Right cardiac atrium (tissue), 5 donors: ENCODE measurements around the gene USP7. TPM values are rescaled to one million over a fixed set of nuclear protein-coding genes. Genes with fewer than 3 reads are reported as not detected.
A peak's percentile ranks its signal among the peaks of the same experiment; 100 is the strongest.

Source experiments
- ATAC-seq, 2 donors: fragments of 200-7000 bp; cut with Tn5 transposase; one replicate each; pipeline versions ENCODE4 v1.8.0 to v1.9.1; 2020; ENCODE audit warnings: moderate library complexity in 2 of 2, mild to moderate bottlenecking in 1 of 2
- DNase-seq, 3 donors: peaks; one replicate each; pipeline ENCODE4 v3.0.0-alpha.2; 2020
- H3K27ac ChIP-seq: one replicate; pipeline ENCODE4 v1.5.1; 2013; ENCODE audit warnings: mild to moderate bottlenecking, low read length, control low read depth, moderate library complexity
- H3K27me3 ChIP-seq: one replicate; pipeline ENCODE4 v1.6.1; 2013; ENCODE audit not compliant: control insufficient read depth, insufficient read depth
- H3K4me1 ChIP-seq: one replicate; pipeline ENCODE4 v1.6.1; 2013; ENCODE audit warnings: low read length; ENCODE audit not compliant: control insufficient read depth, insufficient read depth
- H3K4me3 ChIP-seq: one replicate; pipeline ENCODE4 v1.5.1; 2013; ENCODE audit warnings: low read length, control low read depth
- H3K9me3 ChIP-seq: one replicate; pipeline ENCODE4 v1.6.1; 2013; ENCODE audit warnings: low read length; ENCODE audit not compliant: control insufficient read depth
- WGBS: extraction: QIAGEN DNeasy Blood & Tissue Kit; methylation state at CpG from one replicate; pipeline ENCODE4 v1.1.7; 2013; 5-methylcytosine and 5-hydroxymethylcytosine counted together
- intact Hi-C, 4 donors: fragments of 100-400 bp; cut with DNase I; formaldehyde crosslinking; loops; one replicate each; pipeline versions ENCODE4 v1.11.0 to v1.14.0; 2022 to 2023
- polyA plus RNA-seq: library from polyadenylated mRNA; stranded (reverse); fragments of 200-250 nt; gene quantifications from one replicate; pipeline ENCODE4 v1.2.3, GENCODE V29; 2013
- total RNA-seq, 4 donors: library from RNA; stranded (reverse); fragmentation: NEBNext Ultra II Directional; extraction: Animal tissue kit (Norgen Biotek cat#: 25700); gene quantifications; one replicate each; pipeline ENCODE4 v1.2.1, GENCODE V29; 2021
- donor health status: healthy with polysubstance abuse.
- donor health status: DM: no; HTN: yes; CAD: no.
- donor health status: DM: no; HTN: no; CAD: no.
- donor health status: DM: no; HTN: yes; CAD: no; lungs with severe emphysema.
- donor health status: DM: yes; HTN: yes; CAD: no.

USP7 gene
- total and polyA plus RNA-seq, 5 donors = 25.1 to 83.3 (median 68.1) TPM

GRCh38 chr16:8855051-8855786 is 108.5 kb downstream of the USP7 start:
- peaks cover 2% of the 10 kb centered on the region for H3K4me1 ChIP-seq
- ATAC-seq (no peak), DNase-seq (peak in 1 of 3 donors; percentile 40)
- 81% methylated on average over 11 of the region's 11 CpGs for whole genome bisulfite sequencing
- H3K4me3 ChIP-seq = no peak overlapping the region
- H3K27me3 ChIP-seq = no peaks in the 10 kb centered on the region
- no peak overlapping the region for H3K27ac ChIP-seq
- intact Hi-C loops = no loop called here
- no peaks in the 10 kb centered on the region for H3K9me3 ChIP-seq

GRCh38 chr16:8854298-8854948 is 109.3 kb downstream of the USP7 start:
- H3K4me1 ChIP-seq = peaks cover 5% of the 10 kb centered on the region
- H3K27ac ChIP-seq = no peak overlapping the region
- no peaks in the 10 kb centered on the region for H3K27me3 ChIP-seq
- WGBS = 83% methylated on average over 9 of the region's 9 CpGs
- intact Hi-C loops = no loop called here
- no peaks in the 10 kb centered on the region for H3K9me3 ChIP-seq
- ATAC-seq (no peak), DNase-seq (peak in 2 of 3 donors; percentile 21 to 29)
- H3K4me3 ChIP-seq = no peak overlapping the region

- intact Hi-C loops = no loop called here
- no peaks in the 10 kb centered on the region for H3K9me3 ChIP-seq
- DNase-seq = peak in 2 of 3 donors; percentile 16 to 29
- WGBS = 95% methylated on average over 7 of the region's 7 CpGs
- no peak overlapping the region for H3K4me3 ChIP-seq
- no peaks in the 10 kb centered on the region for H3K27me3 ChIP-seq
- peak overlapping the region; percentile 20 for H3K27ac ChIP-seq
- ATAC-seq = no peak
- peaks cover 5% of the 10 kb centered on the region for H3K4me1 ChIP-seq
Observed at GRCh38 chr16:8853611-8854010, 110.1 kb downstream of the USP7 start.

GRCh38 chr16:8853150-8853549 is 110.6 kb downstream of the USP7 start:
- H3K27ac ChIP-seq = peak overlapping the region; percentile 20
- WGBS = 68% methylated on average over 7 of the region's 7 CpGs
- no peak for ATAC-seq
- H3K27me3 ChIP-seq = no peaks in the 10 kb centered on the region
- H3K4me3 ChIP-seq = no peak overlapping the region
- no peaks in the 10 kb centered on the region for H3K9me3 ChIP-seq
- intact Hi-C loops = no loop called here
- peaks cover 5% of the 10 kb centered on the region for H3K4me1 ChIP-seq
- peak in 2 of 3 donors; percentile 31 to 33 for DNase-seq

GRCh38 chr16:8852534-8852933 is 111.2 kb downstream of the USP7 start:
- WGBS = 74% methylated on average over 8 of the region's 8 CpGs
- intact Hi-C loops = no loop called here

GRCh38 chr16:8851761-8852403 is 111.8 kb downstream of the USP7 start:
- no peak for DNase-seq
- ATAC-seq = no peak
- no peaks in the 10 kb centered on the region for H3K9me3 ChIP-seq
- peaks cover 5% of the 10 kb centered on the region for H3K4me1 ChIP-seq
- intact Hi-C loops = no loop called here
- H3K27me3 ChIP-seq = no peaks in the 10 kb centered on the region
- no peak overlapping the region for H3K27ac ChIP-seq
- no peak overlapping the region for H3K4me3 ChIP-seq
- WGBS = 92% methylated on average over 8 of the region's 8 CpGs

More at GRCh38 chr16:8852534-8852933, 111.2 kb downstream of the USP7 start:
- Histone ChIP-seq H3K27ac (peak overlapping the region; percentile 13), H3K27me3 (no peaks in the 10 kb centered on the region), H3K4me3 (no peak overlapping the region), H3K9me3 (no peaks in the 10 kb centered on the region), H3K4me1 (peaks cover 5% of the 10 kb centered on the region)
- ATAC-seq (no peak), DNase-seq (peak in 1 of 3 donors; percentile 9)

GRCh38 chr16:8850279-8850885 is 113.3 kb downstream of the USP7 start:
- Histone ChIP-seq H3K27me3 (no peaks in the 10 kb centered on the region), H3K27ac (peak overlapping the region; percentile 29), H3K9me3 (no peaks in the 10 kb centered on the region), H3K4me3 (no peak overlapping the region), H3K4me1 (peaks cover 8% of the 10 kb centered on the region)
- peak; percentile 72 to 81 (median 81) for DNase-seq
- intact Hi-C loops = no loop called here
- WGBS = 31% methylated on average over 11 of the region's 11 CpGs
- ATAC-seq = peak; percentile 78 to 92

- Histone ChIP-seq H3K9me3 (no peaks in the 10 kb centered on the region), H3K4me1 (peaks cover 8% of the 10 kb centered on the region), H3K27me3 (no peaks in the 10 kb centered on the region), H3K4me3 (no peak overlapping the region), H3K27ac (no peak overlapping the region)
- WGBS = 84% methylated on average over 19 of the region's 19 CpGs
- ATAC-seq = no peak
- DNase-seq = peak in 2 of 3 donors; percentile 12 to 50
- intact Hi-C loops = no loop called here
Observed at GRCh38 chr16:8849411-8850011, 114.2 kb downstream of the USP7 start.

- DNase-seq = peak in 1 of 3 donors; percentile 15
- intact Hi-C loops = no loop called here
- no peak overlapping the region for H3K27ac ChIP-seq
Observed at GRCh38 chr16:8848939-8849391, 114.7 kb downstream of the USP7 start.

GRCh38 chr16:8848231-8848938 is 115.3 kb downstream of the USP7 start:
- Histone ChIP-seq H3K9me3 (no peaks in the 10 kb centered on the region), H3K27ac (no peak overlapping the region), H3K4me1 (peaks cover 8% of the 10 kb centered on the region), H3K27me3 (no peaks in the 10 kb centered on the region), H3K4me3 (no peak overlapping the region)
- no peak for ATAC-seq
- peak in 2 of 3 donors; percentile 45 to 56 for DNase-seq
- intact Hi-C loops = no loop called here
- WGBS = 83% methylated on average over 26 of the region's 26 CpGs

More at GRCh38 chr16:8848939-8849391, 114.7 kb downstream of the USP7 start:
- no peak for ATAC-seq
- WGBS = 78% methylated on average over 8 of the region's 8 CpGs
- peaks cover 8% of the 10 kb centered on the region for H3K4me1 ChIP-seq
- no peaks in the 10 kb centered on the region for H3K27me3 ChIP-seq
- no peak overlapping the region for H3K4me3 ChIP-seq
- H3K9me3 ChIP-seq = no peaks in the 10 kb centered on the region
